Endothelial cell of umbilical vein (primary cell): ENCODE data around the gene BORCS5. TPM values are rescaled to one million over a fixed set of nuclear protein-coding genes. Genes with fewer than 3 reads are reported as not detected.

Experiments
- BruUV-seq: library from RNA; stranded (reverse); fragments of 400-500 nt; replicated peaks from 2 replicates; lab custom pipeline; 2021; lab: Mats Ljungman, UMichigan
- CTCF ChIA-PET: fragments of 300-600, 350-600 bp; sonication (Branson Sonifier 250); formaldehyde crosslinking; loops from one replicate; lab custom pipeline; 2021; ENCODE audit warnings: antibody characterized with exemption, inconsistent platforms; lab: Charles Lee
- POLR2A ChIA-PET: fragments of 300-600, 350-600 bp; sonication (Branson Sonifier 250); formaldehyde crosslinking; loops from one replicate; lab custom pipeline; 2021; ENCODE audit warnings: antibody characterized with exemption, inconsistent platforms; lab: Charles Lee
- DNase-seq: peaks from one replicate; pipeline ENCODE4 v3.0.0-alpha.2; 2011; ENCODE audit warnings: low read depth, low spot score
- FAIRE-seq: peaks from 2 replicates; lab custom pipeline; 2011; peaks lifted over from hg19 to GRCh38; lab: Jason Lieb, UNC
- H2AFZ ChIP-seq: 2 replicates; pipeline ENCODE4 v1.6.0; 2012; ENCODE audit warnings: low read depth, low read length, control low read depth, inconsistent platforms
- H3K27ac ChIP-seq: 2 replicates; pipeline ENCODE4 v1.5.1; 2011; ENCODE audit warnings: low read depth, mild to moderate bottlenecking, control low read depth, low read length, moderate library complexity; ENCODE audit not compliant: insufficient read depth
- H3K27me3 ChIP-seq, 2 experiments: 2 replicates each; pipeline versions ENCODE4 v1.6.0 to v1.6.1; 2011; ENCODE audit warnings: low read length in 2 of 2, mixed read lengths in 1 of 2; ENCODE audit not compliant: control insufficient read depth in 2 of 2, insufficient read depth in 2 of 2
- H3K36me3 ChIP-seq, 2 experiments: 2 replicates in 1 of 2; 3 replicates in 1 of 2; pipeline ENCODE4 v1.5.1; 2011; ENCODE audit warnings: low read length in 2 of 2, mild to moderate bottlenecking in 1 of 2, moderate library complexity in 1 of 2; ENCODE audit not compliant: control insufficient read depth in 2 of 2, insufficient read depth in 2 of 2; ENCODE audit errors: extremely low read depth in 1 of 2
- H3K4me1 ChIP-seq: 3 replicates; pipeline ENCODE4 v1.5.1; 2011; ENCODE audit warnings: mild to moderate bottlenecking, low read length; ENCODE audit not compliant: control insufficient read depth, insufficient read depth; ENCODE audit errors: extremely low read depth
- H3K4me2 ChIP-seq: 2 replicates; pipeline ENCODE4 v1.6.1; 2011; ENCODE audit warnings: low read length, control low read depth, mixed read lengths; ENCODE audit not compliant: insufficient read depth
- H3K4me3 ChIP-seq, 3 experiments: fragments of 200-600 bp in 1 of 3; sonication (generic), shearing (Covaris generic) in 1 of 3; replicated peaks in 1 of 3; 2 replicates each; pipeline ENCODE4 v1.5.1; 2011 to 2016; ENCODE audit warnings: control low read depth in 3 of 3, low read length in 3 of 3, mild to moderate bottlenecking in 2 of 3, inconsistent platforms in 1 of 3, low read depth in 1 of 3, moderate library complexity in 1 of 3; ENCODE audit not compliant: insufficient read depth in 1 of 3
- H3K79me2 ChIP-seq: 2 replicates; pipeline ENCODE4 v1.6.0; 2012; ENCODE audit warnings: low read length, inconsistent platforms; ENCODE audit not compliant: control insufficient read depth, insufficient read depth
- H3K9ac ChIP-seq: replicated peaks from 2 replicates; pipeline ENCODE3; 2011; ENCODE audit warnings: low read length, control low read depth; ENCODE audit not compliant: insufficient read depth; ENCODE audit errors: extremely low read depth
- H3K9me1 ChIP-seq: replicated peaks from 3 replicates; pipeline ENCODE4 v1.6.0; 2011; ENCODE audit warnings: mild to moderate bottlenecking, low read length; ENCODE audit not compliant: control insufficient read depth, insufficient read depth; ENCODE audit errors: extremely low read depth
- H3K9me3 ChIP-seq: replicated peaks from 2 replicates; pipeline ENCODE4 v1.5.1; 2012; ENCODE audit warnings: low read length, inconsistent platforms; ENCODE audit not compliant: control insufficient read depth, insufficient read depth
- H4K20me1 ChIP-seq: replicated peaks from 2 replicates; pipeline ENCODE3; 2011; ENCODE audit warnings: mild to moderate bottlenecking, low read length; ENCODE audit not compliant: control insufficient read depth, insufficient read depth; ENCODE audit errors: extremely low read depth
- CTCF ChIP-seq, 2 donors: IDR thresholded peaks; 1 replicate in 1 of 2; 2 replicates in 1 of 2; pipeline ENCODE4 v1.5.1; 2011; ENCODE audit warnings: low read length in 2 of 2, mild to moderate bottlenecking in 2 of 2, moderate library complexity in 2 of 2, control low read depth in 1 of 2, inconsistent platforms in 1 of 2, low read depth in 1 of 2; ENCODE audit not compliant: insufficient read depth in 1 of 2; ENCODE audit errors: extremely low read depth in 1 of 2
- EZH2 ChIP-seq: IDR thresholded peaks from 2 replicates; pipeline ENCODE4 v1.6.1; 2012; ENCODE audit warnings: borderline replicate concordance, low read depth, mild to moderate bottlenecking, moderate library complexity, low read length, inconsistent platforms; ENCODE audit not compliant: severe bottlenecking
- FOS ChIP-seq: IDR thresholded peaks from 2 replicates; pipeline ENCODE4 v1.6.1; 2011; ENCODE audit warnings: mild to moderate bottlenecking, low read length, moderate library complexity, borderline replicate concordance; ENCODE audit not compliant: insufficient read depth
- GATA2 ChIP-seq: IDR thresholded peaks from 2 replicates; pipeline ENCODE4 v1.7.0; 2011; ENCODE audit warnings: low read depth, mild to moderate bottlenecking, moderate library complexity, mixed read lengths, low read length; ENCODE audit not compliant: insufficient read length, insufficient read depth
- JUN ChIP-seq: IDR thresholded peaks from 2 replicates; pipeline ENCODE4 v1.6.1; 2011; ENCODE audit warnings: borderline replicate concordance, low read depth; ENCODE audit not compliant: insufficient read length, insufficient read depth
- MYC ChIP-seq: IDR thresholded peaks from one replicate; pipeline ENCODE4 v1.6.1; 2011; ENCODE audit warnings: mild to moderate bottlenecking, low read depth, low read length
- POLR2A ChIP-seq: IDR thresholded peaks from 2 replicates; pipeline ENCODE4 v1.6.1; 2012; ENCODE audit warnings: low read depth, mild to moderate bottlenecking, control low read depth, low read length
- POLR2AphosphoS5 ChIP-seq: IDR thresholded peaks from 2 replicates; pipeline ENCODE4 v1.6.1; 2012; ENCODE audit warnings: low read depth, mild to moderate bottlenecking, control low read depth, low read length, moderate library complexity; ENCODE audit not compliant: insufficient read depth
- dilution Hi-C: fragments of 300-500 bp; cut with MboI; formaldehyde crosslinking; loops from one replicate; pipeline ENCODE4 v1.15.0; 2019; ENCODE audit warnings: low sequenced_read_pairs; ENCODE audit not compliant: extremely low pct_ligation_motif_present
- intact Hi-C: fragments of 100-400 bp; cut with micrococcal nuclease; formaldehyde crosslinking; loops from one replicate; pipeline ENCODE4 v1.10.0; 2022
- polyA plus RNA-seq, 4 experiments: library from polyadenylated mRNA; depleted of rRNA in 3 of 4; stranded (reverse) in 3 of 4; unstranded in 1 of 4; fragments of >200 nt; gene quantifications; 2 replicates each; pipeline versions ENCODE4 v1.2.1 to v1.2.3, GENCODE V29; 2011 to 2012; ENCODE audit warnings: missing spikeins in 1 of 4
- total RNA-seq: library from RNA; stranded (reverse); gene quantifications from 2 replicates; pipeline ENCODE4 v1.2.3, GENCODE V29; 2021
- TF ChIP-seq, protein P1 (sequence below): IDR thresholded peaks from 2 replicates; pipeline ENCODE4 v1.6.1; 2011; ENCODE audit not compliant: insufficient read depth, insufficient read length

Gene BORCS5
- total and polyA plus RNA-seq, 2 donors (not counting 3 experiments of a cell fraction or from before 2014, with no cell fraction given), result 8.3 to 10.5 TPM

DNA sequence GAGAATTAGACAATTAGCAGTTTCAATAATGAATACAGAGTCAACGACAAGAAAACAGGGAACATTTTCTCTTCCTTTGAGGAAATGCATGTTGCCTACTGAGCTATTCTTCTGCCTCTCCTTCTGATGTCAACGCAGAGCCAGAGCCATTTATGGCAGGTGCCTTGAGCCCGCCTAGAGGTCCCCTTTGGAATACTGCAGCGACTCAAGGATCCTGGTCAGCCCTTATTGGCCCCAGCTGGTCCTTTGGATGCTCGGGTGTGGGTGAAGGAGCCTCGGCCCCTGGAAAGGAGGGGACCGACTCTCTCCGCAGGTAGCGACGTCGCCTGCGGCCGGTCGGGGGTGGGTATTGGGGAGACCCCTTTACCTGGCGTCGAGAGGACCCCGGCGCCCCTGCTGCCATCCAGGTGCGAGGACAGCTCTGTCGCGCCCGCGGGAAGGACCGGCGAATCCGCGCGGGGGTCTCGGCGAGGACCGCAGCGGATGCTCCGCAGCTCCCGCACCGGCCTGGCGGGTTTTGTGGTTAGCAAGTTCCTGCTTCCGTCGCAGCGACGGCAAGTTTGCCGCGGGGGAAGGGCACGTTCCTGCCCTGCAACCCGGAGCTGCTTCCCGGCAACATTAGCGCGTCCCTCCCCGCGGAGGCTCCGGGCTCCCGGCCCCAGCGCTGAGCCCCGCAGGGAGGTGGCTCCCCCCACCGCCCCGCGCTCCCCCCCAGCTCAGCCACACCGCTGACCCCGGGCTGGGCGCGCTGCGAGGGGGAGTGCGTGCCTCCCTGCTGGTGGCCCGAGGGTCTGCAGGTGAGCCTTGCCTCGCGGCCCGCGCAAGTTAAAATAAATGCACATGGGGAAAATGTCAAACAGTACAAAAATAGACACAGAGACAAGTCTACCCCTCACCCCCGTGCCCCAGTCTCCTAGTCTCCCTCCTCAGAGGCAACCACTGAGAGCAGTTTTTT is 6.9 kb upstream of the BORCS5 start, which contains the start of gene MANSC1:
TSS of gene MANSC1 (minus strand) at position 532 of the 955 bp plus-strand sequence. CDS start 6,928 bp downstream, outside the sequence.
- intact Hi-C loops, result no loop called here
- peak within 1 kb of the TSS; percentile 42 to 76 (median 46) for H3K4me3 ChIP-seq
- no peaks in the 10 kb centered on the region for H3K9me3 ChIP-seq
- ChIA-PET POLR2A (interaction anchor here (0.6 to 1.5 kb wide), 3 partner anchors 11 to 83 kb away, joined by 3 to 6 read pairs (median 6); partner anchors contain the start of gene LRP6), CTCF (interaction anchor here (0.7 to 2.8 kb wide), 12 partner anchors 8 to 267 kb away, joined by 3 to 26 read pairs (median 4); no protein-coding TSS in a partner anchor)
- H2AFZ ChIP-seq, result peak within 1 kb of the TSS; percentile 79
- H3K4me2 ChIP-seq, result peak within 1 kb of the TSS; percentile 45
- H3K36me3 ChIP-seq, result no peaks in the 10 kb centered on the region
- H3K9me1 ChIP-seq, result no peaks in the 10 kb centered on the region
- no peak within 1 kb of the TSS for H3K27ac ChIP-seq
- H4K20me1 ChIP-seq, result no peaks in the 10 kb centered on the region
- BruUV-seq, result no TSS peak
- FAIRE-seq (peak; percentile 53), DNase-seq (peak; percentile 64)
- dilution Hi-C loops, result loop anchor here (25.0 kb wide), 1 partner anchor 263 kb away; no protein-coding TSS in a partner anchor
- no peaks in the 10 kb centered on the region for H3K79me2 ChIP-seq
- peaks cover 7% of the 10 kb centered on the region for H3K4me1 ChIP-seq
- peak within 1 kb of the TSS; percentile 12 for H3K9ac ChIP-seq
- H3K27me3 ChIP-seq, result no peaks in the 10 kb centered on the region
- peak; percentile 38 for TF ChIP-seq MYC
- TF ChIP-seq, protein P1, sequence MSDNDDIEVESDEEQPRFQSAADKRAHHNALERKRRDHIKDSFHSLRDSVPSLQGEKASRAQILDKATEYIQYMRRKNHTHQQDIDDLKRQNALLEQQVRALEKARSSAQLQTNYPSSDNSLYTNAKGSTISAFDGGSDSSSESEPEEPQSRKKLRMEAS, result no peak
- no peak for TF ChIP-seq GATA2
- no peak for TF ChIP-seq POLR2A
- TF ChIP-seq CTCF (IDR thresholded peaks at IDR 0.05; ENCODE audit: extremely low read depth in 1 of 2, insufficient read depth in 1 of 2, low read depth in 1 of 2, low read length in 2 of 2), result peak; percentile 34 to 52
- TF ChIP-seq FOS, result no peak
- no peak for TF ChIP-seq JUN
- no peak for TF ChIP-seq EZH2
- peak; percentile 76 for TF ChIP-seq POLR2AphosphoS5
